AG09319 (cell line): ENCODE results near the gene B3GAT1.

ENCODE experiments used
- DNase-seq: peaks from one replicate; pipeline ENCODE4 v3.0.0-alpha.2; 2010; ENCODE audit warnings: low read depth; ENCODE audit errors: extremely low read depth
- CTCF ChIP-seq: IDR thresholded peaks from 2 replicates; pipeline ENCODE4 v1.5.1; 2011; ENCODE audit warnings: low read depth, mild to moderate bottlenecking, inconsistent platforms, low read length, moderate library complexity

B3GAT1 gene

GRCh38 chr11:134362192-134362901, 49.7 kb downstream of the B3GAT1 start:
- DNase-seq: no peak
- TF ChIP-seq CTCF: no peak

DNA sequence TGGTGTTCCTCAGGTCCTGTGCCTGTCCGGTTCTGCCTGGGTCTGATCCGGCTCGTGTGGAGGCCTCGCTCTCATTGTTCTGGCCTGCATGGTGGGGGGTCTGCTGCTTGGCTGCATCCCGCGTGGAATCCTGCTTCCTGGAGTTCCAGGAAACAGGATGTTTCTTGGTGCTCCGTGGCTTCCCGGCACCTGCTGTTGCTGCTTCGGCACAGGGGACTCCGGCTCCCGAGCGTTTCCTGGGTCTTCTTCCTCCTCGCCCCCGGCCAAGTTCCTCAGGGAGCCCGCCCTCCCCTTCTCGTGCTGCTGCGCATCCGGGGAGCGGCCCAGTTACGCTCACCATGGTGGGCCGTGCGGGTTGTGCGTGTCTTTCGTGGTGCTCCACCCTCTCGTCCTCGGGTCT, 50.4 kb downstream of the B3GAT1 start:
- no peak for DNase-seq
- no peak for TF ChIP-seq CTCF

DNA sequence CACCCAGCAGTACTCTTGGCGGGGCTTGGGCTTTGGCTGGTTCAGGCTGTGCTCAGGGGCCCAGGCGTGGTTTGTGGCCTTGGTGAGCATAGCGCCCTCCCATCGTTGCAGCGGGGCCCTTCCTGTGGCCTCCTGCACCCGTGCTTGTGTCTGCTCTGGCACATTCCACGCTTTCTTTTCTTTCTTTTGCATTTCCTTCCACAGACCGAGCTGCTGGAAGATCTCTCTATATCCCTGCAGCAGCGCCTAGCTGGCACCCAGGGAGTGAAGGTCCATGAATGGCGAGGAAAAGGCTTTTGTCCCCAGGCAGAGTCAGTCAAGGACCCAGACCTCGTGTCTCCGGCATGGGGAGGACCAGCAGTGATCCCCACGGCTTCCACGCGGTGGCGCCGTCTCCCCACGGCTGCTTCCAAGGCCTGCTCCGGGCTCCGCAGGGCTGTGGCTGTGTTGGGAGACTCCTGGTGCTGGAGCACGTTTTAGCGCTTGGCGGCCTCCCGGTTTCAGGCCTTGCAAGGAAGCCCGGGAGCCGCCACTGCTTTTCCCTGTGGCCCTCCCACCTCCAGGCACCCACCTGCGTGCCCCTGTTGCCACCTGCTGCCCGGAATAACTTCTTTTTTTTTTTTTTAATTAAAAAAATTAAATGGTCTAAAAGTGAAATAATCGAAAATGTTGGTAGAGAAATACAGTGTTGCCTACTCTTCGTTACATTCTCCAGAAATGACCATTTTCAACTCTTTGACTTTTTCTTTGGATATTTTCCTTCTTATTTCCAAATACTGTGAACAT, 51.8 kb downstream of the B3GAT1 start:
- TF ChIP-seq CTCF: peak; percentile 53
- DNase-seq: no peak

DNA sequence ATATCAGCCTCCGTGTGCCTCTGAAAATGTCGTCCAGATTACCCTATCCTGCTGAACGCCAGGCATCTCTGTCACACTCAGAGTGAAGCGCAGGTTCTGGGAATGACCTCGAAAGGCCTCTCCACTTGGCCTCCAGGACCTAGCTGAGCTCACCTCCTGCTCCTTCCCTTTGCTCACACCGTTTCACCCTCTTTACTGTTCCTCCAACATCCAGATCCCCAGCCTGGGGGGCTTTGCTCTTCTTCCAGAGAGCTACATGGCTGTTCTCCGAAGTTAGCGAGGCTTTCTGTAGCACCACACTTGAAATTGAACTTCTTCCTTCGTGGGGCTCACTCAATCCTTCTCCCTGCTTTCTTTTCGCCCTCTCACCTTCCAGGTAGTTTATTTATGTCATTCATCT, 52.4 kb downstream of the B3GAT1 start:
- no peak for DNase-seq
- no peak for TF ChIP-seq CTCF

DNA sequence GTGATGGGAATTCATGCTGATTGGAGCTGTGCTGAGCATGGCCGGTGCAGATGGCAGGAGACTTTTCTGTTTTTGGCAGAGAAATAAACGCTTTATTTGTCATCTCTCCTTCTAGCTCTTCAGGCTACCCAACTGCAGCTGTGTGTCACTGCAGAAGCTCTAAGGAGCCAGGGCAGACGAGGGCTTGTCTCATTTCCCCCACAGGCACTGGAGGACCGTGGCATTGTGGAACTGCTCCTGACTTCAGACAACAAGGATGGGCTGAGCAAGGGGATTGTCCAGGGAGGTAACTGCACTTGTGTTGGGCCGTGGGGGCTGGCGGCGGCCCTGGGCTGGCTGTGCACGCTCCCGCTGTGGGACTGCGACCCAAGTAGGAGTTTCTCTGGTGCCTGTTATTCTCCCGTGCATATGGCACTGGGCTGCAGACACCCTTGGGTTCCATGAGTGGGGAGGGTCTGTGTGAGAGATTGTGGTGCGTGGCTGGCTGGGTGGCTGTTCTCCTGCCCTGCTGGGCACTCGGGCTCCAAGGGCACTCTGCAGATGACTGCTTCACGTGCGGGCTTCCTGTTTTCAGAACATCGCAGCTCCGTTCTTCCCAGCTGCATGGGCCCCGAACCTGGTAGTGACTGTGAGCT, 53.1 kb downstream of the B3GAT1 start:
- no peak for DNase-seq
- TF ChIP-seq CTCF: no peak

GRCh38 chr11:134358165-134358855, 53.7 kb downstream of the B3GAT1 start:
- DNase-seq: no peak
- TF ChIP-seq CTCF: no peak
